ENCODE results near the gene CNTNAP2. TPM values are rescaled to one million over a fixed set of nuclear protein-coding genes. Genes with fewer than 3 reads are reported as not detected.

The CNTNAP2 gene
- total and polyA plus RNA-seq, 2 of the 13 experiments (the other 11 are each of a cell fraction or from before 2014, with no cell fraction given): 0.40 to 0.42 TPM

DNA sequence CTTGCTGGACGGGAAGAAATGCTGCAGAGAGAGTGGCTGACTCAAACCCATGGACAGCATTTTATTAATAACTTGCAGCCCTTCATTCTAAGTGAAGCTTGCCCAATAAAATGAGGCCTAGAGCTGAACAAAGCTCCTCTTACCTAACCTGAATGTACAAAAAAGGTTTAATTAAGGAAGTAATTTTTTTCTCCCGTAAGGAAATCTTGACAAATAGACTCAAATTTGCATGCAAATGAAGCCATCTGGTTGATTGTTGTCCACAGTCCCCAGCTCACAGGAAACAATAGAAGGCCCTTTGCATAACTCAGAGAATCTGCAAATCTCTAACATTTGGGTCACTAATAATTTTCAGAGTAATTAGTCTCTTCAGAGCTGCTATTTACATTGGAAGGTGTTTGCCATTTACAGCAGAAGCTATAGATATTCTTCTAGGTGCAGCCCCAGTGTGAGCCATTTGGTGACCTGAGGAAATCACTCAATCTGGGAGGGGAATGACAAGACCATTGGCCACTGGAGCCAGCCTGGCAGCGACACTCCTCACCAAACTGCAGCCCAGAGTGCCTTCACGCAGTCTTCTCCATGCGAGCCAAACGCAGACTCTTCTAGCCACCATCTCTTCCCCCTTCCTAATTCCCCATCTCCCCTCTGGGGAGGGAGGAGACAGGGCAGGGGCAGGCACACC, 1991.0 kb downstream of the CNTNAP2 start (continued):
- TF ChIP-seq, protein P1, sequence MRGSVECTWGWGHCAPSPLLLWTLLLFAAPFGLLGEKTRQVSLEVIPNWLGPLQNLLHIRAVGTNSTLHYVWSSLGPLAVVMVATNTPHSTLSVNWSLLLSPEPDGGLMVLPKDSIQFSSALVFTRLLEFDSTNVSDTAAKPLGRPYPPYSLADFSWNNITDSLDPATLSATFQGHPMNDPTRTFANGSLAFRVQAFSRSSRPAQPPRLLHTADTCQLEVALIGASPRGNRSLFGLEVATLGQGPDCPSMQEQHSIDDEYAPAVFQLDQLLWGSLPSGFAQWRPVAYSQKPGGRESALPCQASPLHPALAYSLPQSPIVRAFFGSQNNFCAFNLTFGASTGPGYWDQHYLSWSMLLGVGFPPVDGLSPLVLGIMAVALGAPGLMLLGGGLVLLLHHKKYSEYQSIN (CRISPR knock-in tag; IDR thresholded peaks at IDR 0.05; ENCODE audit: borderline replicate concordance): no peak
- TF ChIP-seq ZNF816 (CRISPR knock-in tag; IDR thresholded peaks at IDR 0.05; ENCODE audit: borderline replicate concordance): no peak

DNA sequence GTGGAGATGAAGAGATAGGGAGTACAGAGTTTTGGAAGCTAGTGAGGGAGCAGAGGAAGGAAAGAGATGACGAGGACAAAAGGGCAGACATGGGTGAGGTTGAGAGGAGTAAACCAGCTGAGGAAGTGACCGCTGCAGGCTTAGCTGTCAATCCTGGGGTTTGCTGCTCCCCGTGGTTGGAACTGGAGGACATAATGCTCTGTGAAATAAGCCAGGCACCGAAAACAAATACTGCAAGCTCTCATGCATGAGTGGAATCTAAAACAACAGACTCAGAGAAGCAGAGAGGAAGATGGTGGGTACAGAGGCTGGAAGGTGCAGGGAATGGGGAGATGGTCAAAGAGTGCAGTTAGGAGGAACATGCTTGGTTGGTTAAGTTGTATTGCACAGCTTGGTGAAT, 1991.8 kb downstream of the CNTNAP2 start:
- TF ChIP-seq FOXA1 (IDR thresholded peaks at IDR 0.05) (no peak), FOXA1 (CRISPR knock-in tag; IDR thresholded peaks at IDR 0.05) (no peak), FOXO1 (CRISPR knock-in tag; IDR thresholded peaks at IDR 0.05) (no peak), ZNF207 (IDR thresholded peaks at IDR 0.05; ENCODE audit: borderline replicate concordance) (no peak), ARNTL (CRISPR knock-in tag; IDR thresholded peaks at IDR 0.05) (no peak), ETV6 (CRISPR knock-in tag; conservative IDR thresholded peaks at IDR 0.05) (no peak), CREB1 (IDR thresholded peaks at IDR 0.05) (no peak), CREB1 (CRISPR knock-in tag; IDR thresholded peaks at IDR 0.05) (no peak), TCF7L2 (IDR thresholded peaks at IDR 0.05; ENCODE audit: low read depth, low read length) (no peak), TP53 (CRISPR knock-in tag; conservative IDR thresholded peaks at IDR 0.05) (no peak)
- TF ChIP-seq, protein P2, sequence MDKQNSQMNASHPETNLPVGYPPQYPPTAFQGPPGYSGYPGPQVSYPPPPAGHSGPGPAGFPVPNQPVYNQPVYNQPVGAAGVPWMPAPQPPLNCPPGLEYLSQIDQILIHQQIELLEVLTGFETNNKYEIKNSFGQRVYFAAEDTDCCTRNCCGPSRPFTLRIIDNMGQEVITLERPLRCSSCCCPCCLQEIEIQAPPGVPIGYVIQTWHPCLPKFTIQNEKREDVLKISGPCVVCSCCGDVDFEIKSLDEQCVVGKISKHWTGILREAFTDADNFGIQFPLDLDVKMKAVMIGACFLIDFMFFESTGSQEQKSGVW (CRISPR knock-in tag; IDR thresholded peaks at IDR 0.05; ENCODE audit: borderline replicate concordance): no peak
- TF ChIP-seq, protein P3, sequence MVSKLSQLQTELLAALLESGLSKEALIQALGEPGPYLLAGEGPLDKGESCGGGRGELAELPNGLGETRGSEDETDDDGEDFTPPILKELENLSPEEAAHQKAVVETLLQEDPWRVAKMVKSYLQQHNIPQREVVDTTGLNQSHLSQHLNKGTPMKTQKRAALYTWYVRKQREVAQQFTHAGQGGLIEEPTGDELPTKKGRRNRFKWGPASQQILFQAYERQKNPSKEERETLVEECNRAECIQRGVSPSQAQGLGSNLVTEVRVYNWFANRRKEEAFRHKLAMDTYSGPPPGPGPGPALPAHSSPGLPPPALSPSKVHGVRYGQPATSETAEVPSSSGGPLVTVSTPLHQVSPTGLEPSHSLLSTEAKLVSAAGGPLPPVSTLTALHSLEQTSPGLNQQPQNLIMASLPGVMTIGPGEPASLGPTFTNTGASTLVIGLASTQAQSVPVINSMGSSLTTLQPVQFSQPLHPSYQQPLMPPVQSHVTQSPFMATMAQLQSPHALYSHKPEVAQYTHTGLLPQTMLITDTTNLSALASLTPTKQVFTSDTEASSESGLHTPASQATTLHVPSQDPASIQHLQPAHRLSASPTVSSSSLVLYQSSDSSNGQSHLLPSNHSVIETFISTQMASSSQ (IDR thresholded peaks at IDR 0.05; ENCODE audit: low read depth): no peak
- TF ChIP-seq, protein P3 (CRISPR knock-in tag; IDR thresholded peaks at IDR 0.05; ENCODE audit: borderline replicate concordance): no peak
- no peak overlapping the region for H3K4me3 ChIP-seq (replicated peaks in 1 of 3; ENCODE audit: insufficient read depth in 1 of 3, low read depth in 2 of 3, low read length in 3 of 3)
- POLR2A ChIA-PET: no interaction called here
- intact Hi-C loops (cut with micrococcal nuclease; ENCODE audit: unreplicated experiment): no loop called here
- no peaks in the 10 kb centered on the region for H4K20me1 ChIP-seq (ENCODE audit: insufficient read depth, low read length)
- H3K4me2 ChIP-seq (ENCODE audit: low read depth, low read length): no peak overlapping the region
- no peak overlapping the region for H3K9ac ChIP-seq (ENCODE audit: insufficient read depth, low read depth, low read length)
- no TSS peak for BruUV-seq (replicated peaks)
- in situ Hi-C loops (cut with HindIII; ENCODE audit: extremely low pct_ligation_motif_present, low pct_unique_long_range_greater_than_20kb): no loop called here
- CTCF ChIA-PET (ENCODE audit: low intra/inter-chr PET ratio, low total read pairs): no interaction called here
- 27% methylated on average over 4 of the region's 4 CpGs for WGBS (ENCODE audit: low lambda C conversion rate)
- no peak overlapping the region for H3K27ac ChIP-seq (ENCODE audit: extremely low read length, insufficient read depth, low read length)
- H3K27me3 ChIP-seq (ENCODE audit: control insufficient read depth in 1 of 2, insufficient read depth in 2 of 2, low read length in 2 of 2): no peaks in the 10 kb centered on the region
- H3K9me3 ChIP-seq (ENCODE audit: low read length): no peaks in the 10 kb centered on the region
- no peaks in the 10 kb centered on the region for H3K36me3 ChIP-seq (replicated peaks in 1 of 2; ENCODE audit: control insufficient read depth in 1 of 2, insufficient read depth in 2 of 2, low read length in 2 of 2)
- FAIRE-seq (no peak), ATAC-seq (no peak), DNase-seq (ENCODE audit: low spot score) (no peak)
- H2AFZ ChIP-seq (ENCODE audit: low read length): no peak overlapping the region
- H3K79me2 ChIP-seq (ENCODE audit: insufficient read depth, low read length): no peaks in the 10 kb centered on the region
- H3K4me1 ChIP-seq (ENCODE audit: insufficient read depth, low read length): no peaks in the 10 kb centered on the region
